Suprapubic skin (tissue), 4 donors: ENCODE data around the gene EXOC6.

Source experiments
- CTCF ChIP-seq, 2 donors: fragments of 200-600 bp in 1 of 2; fragments of 450-650 bp in 1 of 2; sonication (generic) in 1 of 2; IDR thresholded peaks; one replicate each; pipeline ENCODE4 v1.5.1; 2016 to 2019; ENCODE audit warnings: antibody characterized with exemption in 2 of 2, mild to moderate bottlenecking in 1 of 2, moderate library complexity in 1 of 2
- EP300 ChIP-seq: sonication (generic); formaldehyde crosslinking; IDR thresholded peaks from one replicate; pipeline ENCODE4 v1.6.1; 2017; ENCODE audit warnings: antibody characterized with exemption
- POLR2A ChIP-seq, 2 donors: fragments of 450-650 bp; IDR thresholded peaks; one replicate each; pipeline ENCODE4 v1.6.1; 2017; ENCODE audit warnings: antibody characterized with exemption in 2 of 2, mild to moderate bottlenecking in 2 of 2, moderate library complexity in 2 of 2
- POLR2AphosphoS5 ChIP-seq, 3 donors: sonication (generic); formaldehyde crosslinking; IDR thresholded peaks; one replicate each; pipeline ENCODE4 v1.6.1; 2017; ENCODE audit warnings: antibody characterized with exemption in 3 of 3

GRCh38 chr10:92918603-92919002, 70.3 kb downstream of the EXOC6 start:
- TF ChIP-seq CTCF (IDR thresholded peaks at IDR 0.05), result no peak
- TF ChIP-seq POLR2AphosphoS5 (IDR thresholded peaks at IDR 0.05), result no peak
- TF ChIP-seq POLR2A (IDR thresholded peaks at IDR 0.05), result no peak
- no peak for TF ChIP-seq EP300
